Aorta (tissue), 5 donors: Measurements from ENCODE around the gene WDFY4. TPM values are rescaled to one million over a fixed set of nuclear protein-coding genes. Genes with fewer than 3 reads are reported as not detected.

Experiments used
- ATAC-seq: fragments of 200-7000 bp; cut with Tn5 transposase; one replicate; pipeline ENCODE4 v1.9.1; 2022; ENCODE audit warnings: moderate library complexity; ENCODE audit not compliant: low FRiP score
- DNase-seq, 2 donors: peaks; one replicate each; pipeline ENCODE4 v3.0.0-alpha.2; 2020
- H3K27ac ChIP-seq, 2 donors: one replicate each; pipeline ENCODE4 v1.5.1; 2013; ENCODE audit warnings: low read length in 2 of 2, mild to moderate bottlenecking in 2 of 2, moderate library complexity in 2 of 2, control low read depth in 1 of 2, inconsistent platforms in 1 of 2, low read depth in 1 of 2
- H3K27me3 ChIP-seq, 2 donors: one replicate each; pipeline ENCODE4 v1.6.1; 2013; ENCODE audit warnings: control low read depth in 1 of 2, low read length in 1 of 2, mild to moderate bottlenecking in 1 of 2, moderate library complexity in 1 of 2; ENCODE audit not compliant: insufficient read depth in 2 of 2, control insufficient read depth in 1 of 2
- H3K36me3 ChIP-seq, 2 donors: one replicate each; pipeline ENCODE4 v1.6.1; 2013; ENCODE audit warnings: control low read depth in 1 of 2, low read length in 1 of 2, mild to moderate bottlenecking in 1 of 2; ENCODE audit not compliant: insufficient read depth in 2 of 2, control insufficient read depth in 1 of 2
- H3K4me1 ChIP-seq, 2 donors: one replicate each; pipeline ENCODE4 v1.6.1; 2013; ENCODE audit warnings: low read length in 2 of 2, control low read depth in 1 of 2, mild to moderate bottlenecking in 1 of 2, moderate library complexity in 1 of 2; ENCODE audit not compliant: insufficient read depth in 2 of 2, control insufficient read depth in 1 of 2
- H3K4me3 ChIP-seq, 2 donors: one replicate each; pipeline ENCODE4 v1.5.1; 2013; ENCODE audit warnings: low read length in 2 of 2, control low read depth in 1 of 2, mild to moderate bottlenecking in 1 of 2
- H3K9me3 ChIP-seq: one replicate; pipeline ENCODE4 v1.6.1; 2013; ENCODE audit warnings: mild to moderate bottlenecking, low read length; ENCODE audit not compliant: control insufficient read depth
- WGBS, 2 donors: extraction: QIAGEN DNeasy Blood & Tissue Kit; methylation state at CpG; one replicate each; pipeline ENCODE4 v1.1.7; 2013; 5-methylcytosine and 5-hydroxymethylcytosine counted together
- intact Hi-C, 2 donors: fragments of 100-400 bp; cut with DNase I; formaldehyde crosslinking; loops; one replicate each; pipeline versions ENCODE4 v1.14.2 to v1.15.0; 2022
- polyA plus RNA-seq, 2 donors: library from polyadenylated mRNA; stranded (reverse); fragments of 200-250 nt; gene quantifications; one replicate each; pipeline ENCODE4 v1.2.3, GENCODE V29; 2013
- total RNA-seq, 2 donors: library from RNA; stranded (reverse); fragmentation: NEBNext Ultra II Directional; extraction: Animal tissue kit (Norgen Biotek cat#: 25700); gene quantifications; one replicate each; pipeline ENCODE4 v1.2.1, GENCODE V29; 2021
- donor health status: healthy with polysubstance abuse.
- donor health status: Bipolar disorder and iron deficiency.
- donor health status: DM: no; HTN: no; CAD: no.
- donor health status: DM: no; HTN: no; CAD: no.
- donor health status: DM: yes; HTN: yes; CAD: no.

The WDFY4 gene
- total and polyA plus RNA-seq, 4 donors, result 0.54 to 15.0 (median 4.6) TPM

DNA sequence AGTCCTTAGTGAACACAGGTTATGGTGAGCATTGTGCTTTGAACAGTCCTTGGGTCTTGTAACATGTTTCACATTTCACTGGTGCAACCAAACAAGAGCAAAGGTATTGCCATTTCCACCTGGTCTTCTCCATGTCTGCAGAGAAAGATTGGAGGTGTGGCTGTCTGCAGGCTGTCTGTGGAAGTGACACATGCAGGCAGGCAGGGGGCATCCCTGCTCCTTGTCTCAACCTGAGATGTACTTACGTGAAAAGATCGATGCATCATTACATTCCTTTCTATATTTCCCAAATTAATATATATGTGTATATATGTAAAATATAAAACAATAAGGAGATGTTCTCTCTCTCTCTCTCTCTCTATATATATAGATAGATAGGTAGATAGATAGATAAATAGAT lies 200.7 kb downstream of the WDFY4 start:
- intact Hi-C loops, result no loop called here
- ATAC-seq, result no peak
- H3K27me3 ChIP-seq, result no peaks in the 10 kb centered on the region
- no peaks in the 10 kb centered on the region for H3K36me3 ChIP-seq
- H3K9me3 ChIP-seq, result no peaks in the 10 kb centered on the region
- no peaks in the 10 kb centered on the region for H3K4me1 ChIP-seq
- no peak overlapping the region for H3K4me3 ChIP-seq
- DNase-seq, result no peak
- no peak overlapping the region for H3K27ac ChIP-seq
- 11 to 12% methylated on average over 2 of the region's 2 CpGs for WGBS, 2 donors

DNA sequence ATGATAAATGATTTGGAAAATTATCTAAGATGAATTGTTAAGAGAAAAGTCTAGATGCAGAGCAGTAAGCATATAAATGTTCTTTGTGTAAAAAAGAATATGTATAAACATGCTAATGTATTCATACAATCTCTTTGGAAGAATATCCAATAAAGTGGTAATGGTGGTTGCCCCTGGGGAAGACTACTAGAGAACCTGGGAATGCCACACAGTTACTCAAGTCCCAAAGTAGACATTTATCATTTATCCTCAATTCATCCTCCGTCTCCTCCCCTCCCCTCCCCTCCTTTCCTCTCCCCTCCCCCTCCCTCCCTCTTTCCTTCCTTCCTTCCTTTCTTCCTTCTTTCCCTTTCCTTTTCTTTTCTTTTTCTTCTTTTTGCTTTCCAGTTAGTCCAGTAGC lies 203.3 kb downstream of the WDFY4 start:
- no peak for ATAC-seq
- H3K27ac ChIP-seq, result no peak overlapping the region
- no peaks in the 10 kb centered on the region for H3K4me1 ChIP-seq
- DNase-seq, result no peak
- no peaks in the 10 kb centered on the region for H3K27me3 ChIP-seq
- no peaks in the 10 kb centered on the region for H3K36me3 ChIP-seq
- no peak overlapping the region for H3K4me3 ChIP-seq
- intact Hi-C loops, result no loop called here
- WGBS, 2 donors, result 79 to 89% methylated on average over 1 of the region's 1 CpG
- no peaks in the 10 kb centered on the region for H3K9me3 ChIP-seq

DNA sequence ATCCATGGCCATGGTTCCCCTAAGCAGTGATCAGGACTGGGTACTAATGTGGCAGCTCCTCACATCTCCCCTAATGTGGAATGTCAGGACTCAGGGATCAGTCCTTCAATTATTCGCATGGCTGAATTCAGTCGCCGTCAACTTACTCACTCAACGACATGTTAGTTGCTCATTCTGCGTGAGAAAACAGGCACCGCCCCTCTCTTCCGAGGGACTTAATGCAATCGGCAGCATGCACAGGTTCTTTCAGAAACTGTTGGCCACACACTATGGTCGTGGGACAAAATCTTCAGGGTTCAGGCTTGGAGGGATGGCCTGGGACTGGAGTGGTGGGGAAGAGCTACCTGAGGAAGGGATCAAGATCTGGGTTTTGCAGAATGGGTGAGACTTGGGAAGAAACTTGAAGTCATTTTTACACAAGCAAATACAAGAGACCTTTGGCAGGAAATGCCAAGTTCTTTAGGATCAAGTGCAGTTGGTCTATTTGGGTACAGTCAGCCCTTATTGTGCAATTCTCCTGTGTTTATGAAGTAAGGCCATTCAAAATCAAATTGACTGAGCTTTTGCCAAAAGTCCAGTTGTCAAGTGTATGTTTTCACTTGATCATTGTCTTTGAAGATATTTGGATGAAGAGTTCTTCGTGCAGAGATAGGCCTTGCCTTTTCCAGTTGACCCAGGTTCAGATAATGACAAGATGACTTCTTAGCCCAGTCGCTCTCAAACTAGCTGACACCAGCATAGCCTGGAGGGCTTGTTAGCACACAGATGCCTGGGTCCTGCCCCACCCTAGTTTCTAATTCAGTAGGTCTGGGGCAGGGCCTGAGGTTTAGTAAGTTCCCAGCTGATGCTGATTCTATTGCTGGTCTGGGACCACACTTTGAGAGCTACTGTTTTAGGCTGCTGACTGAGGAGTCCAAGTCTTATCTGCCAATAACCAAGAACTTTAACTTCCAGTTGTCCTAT lies 206.5 kb downstream of the WDFY4 start:
- Histone ChIP-seq H3K27ac (no peak overlapping the region), H3K9me3 (no peaks in the 10 kb centered on the region), H3K27me3 (no peaks in the 10 kb centered on the region), H3K4me3 (no peak overlapping the region), H3K4me1 (no peaks in the 10 kb centered on the region), H3K36me3 (no peaks in the 10 kb centered on the region)
- ATAC-seq (no peak), DNase-seq (no peak)
- 89 to 96% methylated on average over 11 of the region's 11 CpGs for WGBS, 2 donors
- intact Hi-C loops, result no loop called here

DNA sequence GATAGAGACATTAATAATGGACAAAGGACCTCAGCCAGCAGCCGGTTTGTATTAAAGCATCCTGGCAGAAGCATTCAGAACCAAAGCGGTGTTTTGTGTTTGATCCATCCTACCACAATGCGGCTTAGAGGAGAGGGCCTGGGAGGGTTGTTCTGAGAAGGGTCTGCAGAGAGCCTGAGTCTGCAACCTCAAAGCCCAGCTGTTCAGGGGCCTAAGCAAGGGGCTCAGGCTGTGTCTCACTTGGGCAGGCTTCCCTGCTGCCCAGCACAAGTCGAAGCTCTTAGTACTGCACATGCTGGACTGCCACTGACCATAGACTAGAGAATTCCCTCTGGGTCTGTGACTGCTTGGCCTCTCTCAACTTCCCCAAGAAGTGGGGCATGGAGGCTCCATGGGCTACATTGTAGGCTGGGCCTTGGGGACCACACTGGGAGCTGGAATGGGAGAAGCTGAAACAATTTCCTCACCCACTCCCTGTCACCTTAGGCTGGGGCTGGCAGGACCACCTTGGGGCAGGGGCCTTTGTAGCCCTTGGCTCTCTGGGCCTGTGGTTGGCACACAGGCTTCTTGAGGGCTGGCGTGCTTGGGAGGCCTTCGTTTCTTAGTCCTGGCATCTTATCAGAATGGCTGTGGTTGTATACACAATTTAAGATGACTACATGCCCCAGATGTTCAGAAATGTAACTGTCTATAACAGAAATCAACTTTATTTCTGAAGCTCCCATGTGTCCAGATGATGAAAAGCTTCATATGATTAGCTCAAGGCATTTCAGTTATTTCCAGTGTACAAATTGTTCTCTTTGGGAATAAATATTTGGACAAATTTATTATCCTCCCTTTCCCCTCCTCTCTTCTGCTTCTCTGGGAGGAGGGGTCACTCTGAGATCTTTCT lies 210.5 kb downstream of the WDFY4 start:
- Histone ChIP-seq H3K27ac (no peak overlapping the region), H3K9me3 (no peaks in the 10 kb centered on the region), H3K36me3 (no peaks in the 10 kb centered on the region), H3K4me3 (no peak overlapping the region), H3K4me1 (no peaks in the 10 kb centered on the region), H3K27me3 (no peaks in the 10 kb centered on the region)
- intact Hi-C loops, result no loop called here
- DNase-seq, result no peak
- ATAC-seq, result no peak
- 53 to 65% methylated on average over 6 of the region's 6 CpGs for WGBS, 2 donors

DNA sequence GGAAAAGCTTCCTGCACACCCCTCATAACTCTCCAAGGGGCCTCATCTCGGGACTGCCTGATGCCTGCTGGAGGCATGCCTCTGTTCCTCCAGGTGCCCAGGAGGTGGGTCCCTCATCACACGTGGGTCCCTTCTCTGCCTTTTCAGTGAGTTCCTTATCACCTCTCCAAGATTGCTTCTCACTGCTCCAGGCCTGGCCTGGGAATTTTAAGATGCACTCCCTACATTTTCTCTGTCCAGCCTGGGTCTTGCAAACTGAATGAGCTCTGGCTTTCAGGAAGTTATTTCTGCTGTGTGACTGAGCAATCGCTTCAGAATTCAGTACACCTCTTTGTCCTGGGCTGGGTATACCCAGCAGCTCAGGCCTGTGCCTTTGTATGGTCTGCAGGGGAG lies 211.1 kb downstream of the WDFY4 start:
- H3K4me1 ChIP-seq, result no peaks in the 10 kb centered on the region
- H3K9me3 ChIP-seq, result no peaks in the 10 kb centered on the region
- no peak for DNase-seq
- intact Hi-C loops, result no loop called here
- H3K27ac ChIP-seq, result no peak overlapping the region
- no peaks in the 10 kb centered on the region for H3K36me3 ChIP-seq
- ATAC-seq, result no peak
- no peak overlapping the region for H3K4me3 ChIP-seq
- H3K27me3 ChIP-seq, result no peaks in the 10 kb centered on the region
- 36 to 40% methylated on average over 3 of the region's 3 CpGs for WGBS, 2 donors

DNA sequence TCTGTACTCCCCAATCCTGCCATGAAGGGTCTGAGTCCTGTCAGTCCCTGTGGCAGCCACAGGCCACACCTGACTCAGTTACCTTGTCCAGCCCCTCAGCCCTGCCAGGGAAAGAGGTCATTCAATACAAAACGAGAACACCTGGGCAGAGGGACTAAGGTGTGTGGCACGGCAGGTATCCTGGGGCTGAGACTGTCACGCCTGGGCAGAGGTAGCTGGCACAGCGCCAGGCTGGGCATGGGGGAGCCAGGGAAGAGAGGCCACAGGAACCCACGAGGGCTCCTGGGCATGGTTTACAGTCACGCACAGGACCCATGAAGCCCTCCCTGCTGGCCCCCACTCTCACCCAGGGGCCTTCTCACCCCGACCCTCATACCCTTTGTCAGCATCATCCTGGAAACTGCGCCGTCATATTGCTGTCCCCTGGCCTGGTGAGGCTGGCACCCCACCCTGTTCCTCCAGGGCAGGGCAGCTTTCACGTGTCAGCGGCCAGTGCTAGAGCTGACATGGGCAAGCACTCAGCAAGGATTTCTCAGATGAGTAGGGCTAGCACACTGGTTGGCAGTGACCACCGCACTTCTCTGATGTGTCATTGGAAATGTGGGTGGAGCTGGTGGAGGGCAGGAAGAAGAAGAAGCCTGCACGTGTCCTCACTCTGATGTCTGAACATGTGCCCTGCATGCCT lies 212.2 kb downstream of the WDFY4 start:
- H3K9me3 ChIP-seq, result peaks cover 1% of the 10 kb centered on the region
- intact Hi-C loops, result no loop called here
- no peaks in the 10 kb centered on the region for H3K4me1 ChIP-seq
- 82% methylated on average over 13 of the region's 13 CpGs for WGBS, 2 donors
- H3K4me3 ChIP-seq, result no peak overlapping the region
- no peak for ATAC-seq
- no peak overlapping the region for H3K27ac ChIP-seq
- no peak for DNase-seq
- H3K36me3 ChIP-seq, result no peaks in the 10 kb centered on the region
- no peaks in the 10 kb centered on the region for H3K27me3 ChIP-seq

DNA sequence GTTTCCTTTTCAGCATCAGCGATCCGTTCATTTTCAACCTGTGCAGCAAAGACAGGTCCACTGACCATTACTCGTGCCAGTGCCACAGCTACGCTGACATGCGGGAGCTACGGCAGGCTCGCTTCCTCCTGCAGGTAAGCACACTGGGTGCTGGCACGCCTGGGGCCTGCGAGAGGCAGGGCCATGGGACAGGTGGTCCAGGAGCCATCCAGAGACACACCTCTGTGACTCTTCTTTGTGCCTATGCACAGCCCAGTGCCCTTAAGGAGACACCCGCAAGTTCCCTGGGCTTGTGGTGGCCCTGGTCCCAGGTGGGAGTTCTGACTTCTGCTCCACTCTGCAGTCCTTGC lies 212.7 kb downstream of the WDFY4 start:
- WGBS, 2 donors, result 96 to 97% methylated on average over 10 of the region's 10 CpGs
- H3K36me3 ChIP-seq, result no peaks in the 10 kb centered on the region
- H3K27me3 ChIP-seq, result no peaks in the 10 kb centered on the region
- DNase-seq (no peak), ATAC-seq (no peak)
- intact Hi-C loops, result no loop called here
- H3K27ac ChIP-seq, result no peak overlapping the region
- no peak overlapping the region for H3K4me3 ChIP-seq
- H3K4me1 ChIP-seq, result no peaks in the 10 kb centered on the region
- peaks cover 1% of the 10 kb centered on the region for H3K9me3 ChIP-seq

DNA sequence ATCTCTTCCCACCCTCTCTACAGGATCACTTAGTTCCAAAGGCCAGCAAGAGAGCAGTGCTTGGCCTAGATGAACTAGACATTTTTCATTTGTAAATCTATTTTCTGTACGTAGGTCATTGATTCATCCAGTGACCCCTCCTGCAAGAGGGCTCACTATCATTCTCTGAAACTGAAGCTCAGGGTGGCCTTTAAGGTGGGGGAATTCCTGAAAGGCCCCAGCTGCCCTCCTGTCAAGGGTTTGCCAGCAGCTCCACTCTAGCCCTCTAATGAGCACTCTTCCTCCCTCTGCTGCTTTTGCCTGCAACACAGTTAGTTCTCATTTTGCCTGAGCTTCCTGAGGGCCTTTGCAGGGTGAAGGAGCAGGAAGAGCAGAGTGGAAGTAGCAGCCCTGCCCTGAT lies 213.8 kb downstream of the WDFY4 start:
- no peaks in the 10 kb centered on the region for H3K27me3 ChIP-seq
- H3K4me1 ChIP-seq, result no peaks in the 10 kb centered on the region
- 93 to 100% methylated on average over 1 of the region's 1 CpG for WGBS, 2 donors
- intact Hi-C loops, result no loop called here
- H3K27ac ChIP-seq, result no peak overlapping the region
- DNase-seq, result no peak
- no peak for ATAC-seq
- H3K36me3 ChIP-seq, result no peaks in the 10 kb centered on the region
- no peak overlapping the region for H3K4me3 ChIP-seq
- H3K9me3 ChIP-seq, result peaks cover 1% of the 10 kb centered on the region
